H9 (cell line): ENCODE results near the gene AMMECR1. TPM values are rescaled to one million over a fixed set of nuclear protein-coding genes. Genes with fewer than 3 reads are reported as not detected.

Experiments
- DNase-seq: peaks from one replicate; pipeline ENCODE4 v3.0.0-alpha.2; 2017
- H2AFZ ChIP-seq: one replicate; pipeline ENCODE4 v1.6.1; 2013; ENCODE audit warnings: mild to moderate bottlenecking, low read length, control low read depth, moderate library complexity
- H2AK5ac ChIP-seq: 2 replicates; pipeline ENCODE4 v1.6.1; 2013; ENCODE audit warnings: low read length, control low read depth, mixed read lengths; ENCODE audit not compliant: insufficient read length
- H2BK120ac ChIP-seq: one replicate; pipeline ENCODE4 v1.6.1; 2013; ENCODE audit warnings: low read depth, mild to moderate bottlenecking, low read length, control low read depth, inconsistent platforms; ENCODE audit not compliant: poor library complexity, severe bottlenecking
- H2BK12ac ChIP-seq: 2 replicates; pipeline ENCODE4 v1.6.1; 2013; ENCODE audit warnings: low read length, control low read depth, mixed read lengths, low read depth; ENCODE audit not compliant: insufficient read length
- H2BK15ac ChIP-seq: 2 replicates; pipeline ENCODE4 v1.6.1; 2013; ENCODE audit warnings: low read depth, low read length, control low read depth
- H2BK20ac ChIP-seq: one replicate; pipeline ENCODE4 v1.6.1; 2013; ENCODE audit warnings: low read depth, mild to moderate bottlenecking, low read length, control low read depth, inconsistent platforms; ENCODE audit not compliant: poor library complexity, severe bottlenecking
- H2BK5ac ChIP-seq: 2 replicates; pipeline ENCODE4 v1.6.1; 2013; ENCODE audit warnings: low read length, control low read depth, mixed read lengths; ENCODE audit not compliant: insufficient read length
- H3K14ac ChIP-seq: 2 replicates; pipeline ENCODE4 v1.6.1; 2013; ENCODE audit warnings: low read length, control low read depth; ENCODE audit not compliant: insufficient read depth
- H3K18ac ChIP-seq: 2 replicates; pipeline ENCODE4 v1.6.1; 2013; ENCODE audit warnings: low read depth, mild to moderate bottlenecking, mixed read lengths, low read length, control low read depth; ENCODE audit not compliant: insufficient read length
- H3K23ac ChIP-seq: 2 replicates; pipeline ENCODE4 v1.6.1; 2013; ENCODE audit warnings: low read length, control low read depth, mixed read lengths, low read depth; ENCODE audit not compliant: insufficient read length
- H3K23me2 ChIP-seq: 2 replicates; pipeline ENCODE4 v1.6.1; 2013; ENCODE audit warnings: low read depth, mild to moderate bottlenecking, mixed read lengths, low read length, control low read depth; ENCODE audit not compliant: insufficient read length, poor library complexity, severe bottlenecking
- H3K27ac ChIP-seq: 2 replicates; pipeline ENCODE4 v1.5.1; 2013; ENCODE audit warnings: low read length, control low read depth, mixed read lengths, low read depth; ENCODE audit not compliant: insufficient read length
- H3K27me3 ChIP-seq: 2 replicates; pipeline ENCODE4 v1.6.1; 2013; ENCODE audit warnings: low read length, control low read depth, inconsistent platforms; ENCODE audit not compliant: insufficient read depth
- H3K4ac ChIP-seq: 2 replicates; pipeline ENCODE4 v1.6.1; 2013; ENCODE audit warnings: low read depth, mild to moderate bottlenecking, control low read depth, inconsistent platforms, low read length, moderate library complexity
- H3K4me1 ChIP-seq: 2 replicates; pipeline ENCODE4 v1.6.1; 2013; ENCODE audit warnings: low read length, control low read depth, inconsistent platforms; ENCODE audit not compliant: insufficient read depth
- H3K4me2 ChIP-seq: 2 replicates; pipeline ENCODE4 v1.6.1; 2013; ENCODE audit warnings: low read length, control low read depth, mixed read lengths; ENCODE audit not compliant: insufficient read length, insufficient read depth
- H3K56ac ChIP-seq: 2 replicates; pipeline ENCODE4 v1.6.1; 2013; ENCODE audit warnings: low read depth, mild to moderate bottlenecking, mixed read lengths, low read length, control low read depth; ENCODE audit not compliant: insufficient read length
- H3K79me1 ChIP-seq: 2 replicates; pipeline ENCODE4 v1.6.1; 2013; ENCODE audit warnings: low read depth, mild to moderate bottlenecking, moderate library complexity, low read length, control low read depth, inconsistent platforms; ENCODE audit not compliant: insufficient read depth, poor library complexity, severe bottlenecking
- H3K79me2 ChIP-seq: 2 replicates; pipeline ENCODE4 v1.6.1; 2013; ENCODE audit warnings: low read length, control low read depth, inconsistent platforms; ENCODE audit not compliant: insufficient read depth
- H3K9ac ChIP-seq: 2 replicates; pipeline ENCODE4 v1.6.1; 2013; ENCODE audit warnings: low read length, control low read depth, mixed read lengths; ENCODE audit not compliant: insufficient read length; ENCODE audit errors: extremely low read depth
- H3K9me3 ChIP-seq: one replicate; pipeline ENCODE4 v1.6.1; 2013; ENCODE audit warnings: low read depth, low read length, inconsistent platforms; ENCODE audit not compliant: control insufficient read depth
- H3T11ph ChIP-seq: one replicate; pipeline ENCODE4 v1.6.1; 2013; ENCODE audit warnings: mild to moderate bottlenecking, low read length, control low read depth, inconsistent platforms
- H4K20me1 ChIP-seq: one replicate; pipeline ENCODE4 v1.6.1; 2013; ENCODE audit not compliant: control insufficient read depth, insufficient read length, insufficient read depth
- H4K5ac ChIP-seq: 2 replicates; pipeline ENCODE4 v1.6.1; 2013; ENCODE audit warnings: low read depth, mild to moderate bottlenecking, mixed read lengths, low read length, control low read depth; ENCODE audit not compliant: insufficient read length
- H4K8ac ChIP-seq: replicated peaks from 2 replicates; pipeline ENCODE4 v1.6.1; 2013; ENCODE audit warnings: low read length, control low read depth, mixed read lengths, low read depth; ENCODE audit not compliant: insufficient read length
- H4K91ac ChIP-seq: 2 replicates; pipeline ENCODE4 v1.6.1; 2013; ENCODE audit warnings: low read depth, mild to moderate bottlenecking, moderate library complexity, mixed read lengths, low read length, control low read depth; ENCODE audit not compliant: insufficient read length
- H3K27ac Mint-ChIP-seq, 3 experiments: 2 replicates in 2 of 3; 3 replicates in 1 of 3; pipeline ENCODE4 v1.8.0; 2020 to 2021; ENCODE audit warnings: mixed read lengths in 3 of 3, mild to moderate bottlenecking in 1 of 3, moderate library complexity in 1 of 3
- H3K27me3 Mint-ChIP-seq: 2 replicates; pipeline ENCODE4 v1.8.0; 2021; ENCODE audit warnings: low read depth, mild to moderate bottlenecking, moderate library complexity, mixed read lengths
- H3K36me3 Mint-ChIP-seq, 3 experiments: 2 replicates in 2 of 3; 3 replicates in 1 of 3; pipeline ENCODE4 v1.8.0; 2020 to 2021; ENCODE audit warnings: low read depth in 3 of 3, mixed read lengths in 3 of 3; ENCODE audit not compliant: insufficient read depth in 1 of 3
- H3K4me1 Mint-ChIP-seq, 2 experiments: 2 replicates each; pipeline ENCODE4 v1.8.0; 2020; ENCODE audit warnings: mixed read lengths in 2 of 2
- H3K4me3 Mint-ChIP-seq, 2 experiments: 2 replicates in 1 of 2; 3 replicates in 1 of 2; pipeline ENCODE4 v1.8.0; 2020 to 2021; ENCODE audit warnings: mild to moderate bottlenecking in 2 of 2, mixed read lengths in 2 of 2, moderate library complexity in 1 of 2
- H3K9me3 Mint-ChIP-seq, 2 experiments: 2 replicates in 1 of 2; 3 replicates in 1 of 2; pipeline ENCODE4 v1.8.0; 2020; ENCODE audit warnings: mild to moderate bottlenecking in 2 of 2, mixed read lengths in 2 of 2, moderate library complexity in 1 of 2
- whole genome bisulfite sequencing: extraction: QIAGEN DNeasy Blood & Tissue Kit; methylation state at CpG from one replicate; pipeline ENCODE4 v1.1.7; 2013; ENCODE audit warnings: missing lambda C conversion rate, low lambda C conversion rate, mixed read lengths; ENCODE audit not compliant: insufficient read length; ENCODE audit errors: extremely low coverage; 5-methylcytosine and 5-hydroxymethylcytosine counted together
- total RNA-seq: library from RNA; stranded (reverse); gene quantifications from 2 replicates; pipeline ENCODE4 v1.2.1, GENCODE V29; 2021
- TF ChIP-seq, protein P1 (sequence below): fragments of 200-600 bp; sonication (generic); conservative IDR thresholded peaks from 3 replicates; pipeline ENCODE4 v1.8.0; 2021; ENCODE audit warnings: antibody characterized with exemption, mild to moderate bottlenecking

AMMECR1 gene
- total RNA-seq, 1 experiment from 2014 or later, result 28.5 TPM

DNA sequence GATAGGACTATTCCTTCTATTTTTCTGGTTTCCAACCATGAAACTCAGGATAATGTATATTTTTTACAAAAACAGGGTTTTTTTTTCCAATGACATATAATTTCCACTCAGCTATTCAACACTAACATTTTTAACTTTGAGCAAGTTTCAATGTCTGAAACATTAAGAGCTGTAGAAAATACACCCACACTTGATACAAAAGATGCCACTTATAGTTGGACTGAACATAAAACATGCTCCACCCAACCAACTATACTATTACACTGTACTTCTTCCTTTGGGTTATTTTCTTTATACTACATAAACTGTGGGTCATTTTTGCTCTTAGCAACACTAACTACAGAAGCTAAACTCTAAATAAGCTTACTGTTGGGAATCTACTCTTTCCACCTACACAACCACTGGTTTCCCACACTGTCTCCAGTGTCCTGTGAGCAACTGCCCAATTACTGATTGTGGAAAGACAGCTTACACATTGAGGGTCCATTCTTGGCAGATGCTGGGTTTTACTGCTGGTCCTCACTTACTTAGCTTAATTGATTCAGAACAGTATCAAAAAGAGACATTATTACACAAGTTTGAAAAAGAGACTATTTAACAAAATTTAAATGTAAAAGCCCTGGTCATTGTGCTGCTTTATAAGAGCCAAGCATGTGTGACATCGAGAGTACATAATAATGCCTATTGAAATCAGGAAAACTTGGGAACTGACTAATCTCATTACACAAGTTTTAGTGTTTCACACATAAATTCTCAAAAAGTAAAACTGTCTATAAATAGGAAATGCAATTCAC, 6.3 kb downstream of the AMMECR1 start:
- Mint-ChIP-seq H3K27ac (no peak overlapping the region), H3K9me3 (no peaks in the 10 kb centered on the region), H3K27me3 (no peaks in the 10 kb centered on the region), H3K4me3 (no peak overlapping the region), H3K36me3 (no peaks in the 10 kb centered on the region), H3K4me1 (peaks cover 78 to 81% of the 10 kb centered on the region in 2 experiments)
- H3K79me2 ChIP-seq, result peaks cover 29% of the 10 kb centered on the region; the same call in 1 of the 2 replicates
- peaks cover 18% of the 10 kb centered on the region for H3K4me1 ChIP-seq
- peaks cover 1% of the 10 kb centered on the region for H3K23me2 ChIP-seq
- no peak overlapping the region for H3K4ac ChIP-seq
- no peak overlapping the region for H2BK20ac ChIP-seq
- H3K79me1 ChIP-seq, result no peaks in the 10 kb centered on the region
- no peak overlapping the region for H2AK5ac ChIP-seq
- H4K5ac ChIP-seq, result no peak overlapping the region
- H3K27me3 ChIP-seq, result no peaks in the 10 kb centered on the region
- H3K27ac ChIP-seq, result no peak overlapping the region
- no peaks in the 10 kb centered on the region for H4K20me1 ChIP-seq
- H3K23ac ChIP-seq, result no peak overlapping the region
- TF ChIP-seq, protein P1, sequence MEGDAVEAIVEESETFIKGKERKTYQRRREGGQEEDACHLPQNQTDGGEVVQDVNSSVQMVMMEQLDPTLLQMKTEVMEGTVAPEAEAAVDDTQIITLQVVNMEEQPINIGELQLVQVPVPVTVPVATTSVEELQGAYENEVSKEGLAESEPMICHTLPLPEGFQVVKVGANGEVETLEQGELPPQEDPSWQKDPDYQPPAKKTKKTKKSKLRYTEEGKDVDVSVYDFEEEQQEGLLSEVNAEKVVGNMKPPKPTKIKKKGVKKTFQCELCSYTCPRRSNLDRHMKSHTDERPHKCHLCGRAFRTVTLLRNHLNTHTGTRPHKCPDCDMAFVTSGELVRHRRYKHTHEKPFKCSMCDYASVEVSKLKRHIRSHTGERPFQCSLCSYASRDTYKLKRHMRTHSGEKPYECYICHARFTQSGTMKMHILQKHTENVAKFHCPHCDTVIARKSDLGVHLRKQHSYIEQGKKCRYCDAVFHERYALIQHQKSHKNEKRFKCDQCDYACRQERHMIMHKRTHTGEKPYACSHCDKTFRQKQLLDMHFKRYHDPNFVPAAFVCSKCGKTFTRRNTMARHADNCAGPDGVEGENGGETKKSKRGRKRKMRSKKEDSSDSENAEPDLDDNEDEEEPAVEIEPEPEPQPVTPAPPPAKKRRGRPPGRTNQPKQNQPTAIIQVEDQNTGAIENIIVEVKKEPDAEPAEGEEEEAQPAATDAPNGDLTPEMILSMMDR, result no peak
- H3T11ph ChIP-seq, result no peak overlapping the region
- H3K4me2 ChIP-seq, result no peak overlapping the region
- H3K14ac ChIP-seq, result no peak overlapping the region
- H3K56ac ChIP-seq, result no peak overlapping the region
- no peak overlapping the region for H3K9ac ChIP-seq
- no CpG with 5 or more reads among the region's 1 CpG for WGBS
- H2AFZ ChIP-seq, result no peak overlapping the region
- DNase-seq, result no peak
- H2BK5ac ChIP-seq, result no peak overlapping the region
- H2BK12ac ChIP-seq, result no peak overlapping the region
- no peak overlapping the region for H4K8ac ChIP-seq
- no peak overlapping the region for H2BK15ac ChIP-seq
- no peaks in the 10 kb centered on the region for H3K9me3 ChIP-seq
- H2BK120ac ChIP-seq, result no peak overlapping the region
- no peak overlapping the region for H4K91ac ChIP-seq
- no peak overlapping the region for H3K18ac ChIP-seq
